ENCODE data around the gene C1orf94.

C1orf94 gene

GRCh38 chr1:34176830-34177603, at the start of gene C1orf94:
Gene C1orf94, plus strand, starts transcription at chr1:34176907. Its CDS starts 883 bp downstream, at chr1:34177790.
- no peak for DNase-seq

- no peak for DNase-seq
Observed at GRCh38 chr1:34127006-34128000, 49.4 kb upstream of the C1orf94 start.

GRCh38 chr1:34128186-34128889, 48.4 kb upstream of the C1orf94 start:
- no peak for DNase-seq

GRCh38 chr1:34129630-34130029, 47.1 kb upstream of the C1orf94 start:
- DNase-seq = no peak

- DNase-seq = no peak
Observed at GRCh38 chr1:34130306-34130705, 46.4 kb upstream of the C1orf94 start.

GRCh38 chr1:34131396-34132160, 45.1 kb upstream of the C1orf94 start:
- no peak for DNase-seq

GRCh38 chr1:34132161-34132420, 44.6 kb upstream of the C1orf94 start:
- no peak for DNase-seq

GRCh38 chr1:34137411-34137810, 39.3 kb upstream of the C1orf94 start:
- DNase-seq = no peak

- DNase-seq = peak; percentile 62
Observed at GRCh38 chr1:34140011-34140676, 36.6 kb upstream of the C1orf94 start.

GRCh38 chr1:34143975-34144374, 32.7 kb upstream of the C1orf94 start:
- no peak for DNase-seq

- DNase-seq = no peak
Observed at GRCh38 chr1:34144766-34145165, 31.9 kb upstream of the C1orf94 start.

GRCh38 chr1:34147301-34147700, 29.4 kb upstream of the C1orf94 start:
- no peak for DNase-seq

GRCh38 chr1:34149501-34149900, 27.2 kb upstream of the C1orf94 start:
- DNase-seq = no peak

GRCh38 chr1:34153246-34153645, 23.5 kb upstream of the C1orf94 start:
- DNase-seq = no peak

GRCh38 chr1:34155860-34156259, 20.8 kb upstream of the C1orf94 start:
- no peak for DNase-seq

GRCh38 chr1:34156739-34157138, 20.0 kb upstream of the C1orf94 start:
- no peak for DNase-seq

GRCh38 chr1:34162852-34163766, 13.6 kb upstream of the C1orf94 start:
- DNase-seq = no peak

GRCh38 chr1:34163792-34164731, 12.6 kb upstream of the C1orf94 start:
- DNase-seq = no peak

GRCh38 chr1:34164771-34165391, 11.8 kb upstream of the C1orf94 start, which contains the start of gene CSMD2:
Gene CSMD2, minus strand, starts transcription at chr1:34165230. Its CDS starts 133 bp downstream, at chr1:34165097.
- no peak for DNase-seq

All from MV-4-11 (cell line).